Measurements from ENCODE around the gene HERC2. TPM values are rescaled to one million over a fixed set of nuclear protein-coding genes. Genes with fewer than 3 reads are reported as not detected.
"Not testable (repeated sequence)": the region's sequence is repeated elsewhere in the genome, so short reads cannot be mapped to it uniquely, and the experiment has no call there.

The HERC2 gene
- total RNA-seq, 1 experiment from 2014 or later: 69.7 TPM

- ATAC-seq: no peak
- no peak for DNase-seq (ENCODE audit: low read depth, low spot score)
- CTCF ChIA-PET: no interaction called here
Observed at GRCh38 chr15:28153492-28154119, 168.4 kb downstream of the HERC2 start.

GRCh38 chr15:28152538-28152923 lies 169.4 kb downstream of the HERC2 start:
- POLR2A ChIA-PET: not testable (repeated sequence)

More at GRCh38 chr15:28153492-28154119, 168.4 kb downstream of the HERC2 start:
- intact Hi-C loops (cut with micrococcal nuclease; ENCODE audit: unreplicated experiment) (no loop called here), in situ Hi-C loops (cut with HindIII; ENCODE audit: low pct_unique_long_range_greater_than_20kb, low sequenced_read_pairs) (no loop called here)
- TF ChIP-seq POLR2AphosphoS5 (IDR thresholded peaks at IDR 0.05; ENCODE audit: low read depth, low read length): no peak
- TF ChIP-seq, protein P1, sequence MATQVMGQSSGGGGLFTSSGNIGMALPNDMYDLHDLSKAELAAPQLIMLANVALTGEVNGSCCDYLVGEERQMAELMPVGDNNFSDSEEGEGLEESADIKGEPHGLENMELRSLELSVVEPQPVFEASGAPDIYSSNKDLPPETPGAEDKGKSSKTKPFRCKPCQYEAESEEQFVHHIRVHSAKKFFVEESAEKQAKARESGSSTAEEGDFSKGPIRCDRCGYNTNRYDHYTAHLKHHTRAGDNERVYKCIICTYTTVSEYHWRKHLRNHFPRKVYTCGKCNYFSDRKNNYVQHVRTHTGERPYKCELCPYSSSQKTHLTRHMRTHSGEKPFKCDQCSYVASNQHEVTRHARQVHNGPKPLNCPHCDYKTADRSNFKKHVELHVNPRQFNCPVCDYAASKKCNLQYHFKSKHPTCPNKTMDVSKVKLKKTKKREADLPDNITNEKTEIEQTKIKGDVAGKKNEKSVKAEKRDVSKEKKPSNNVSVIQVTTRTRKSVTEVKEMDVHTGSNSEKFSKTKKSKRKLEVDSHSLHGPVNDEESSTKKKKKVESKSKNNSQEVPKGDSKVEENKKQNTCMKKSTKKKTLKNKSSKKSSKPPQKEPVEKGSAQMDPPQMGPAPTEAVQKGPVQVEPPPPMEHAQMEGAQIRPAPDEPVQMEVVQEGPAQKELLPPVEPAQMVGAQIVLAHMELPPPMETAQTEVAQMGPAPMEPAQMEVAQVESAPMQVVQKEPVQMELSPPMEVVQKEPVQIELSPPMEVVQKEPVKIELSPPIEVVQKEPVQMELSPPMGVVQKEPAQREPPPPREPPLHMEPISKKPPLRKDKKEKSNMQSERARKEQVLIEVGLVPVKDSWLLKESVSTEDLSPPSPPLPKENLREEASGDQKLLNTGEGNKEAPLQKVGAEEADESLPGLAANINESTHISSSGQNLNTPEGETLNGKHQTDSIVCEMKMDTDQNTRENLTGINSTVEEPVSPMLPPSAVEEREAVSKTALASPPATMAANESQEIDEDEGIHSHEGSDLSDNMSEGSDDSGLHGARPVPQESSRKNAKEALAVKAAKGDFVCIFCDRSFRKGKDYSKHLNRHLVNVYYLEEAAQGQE (IDR thresholded peaks at IDR 0.05; ENCODE audit: insufficient read depth in 1 of 2, low read depth in 2 of 2, low read length in 1 of 2): no peak
- no peak for TF ChIP-seq SIN3A (IDR thresholded peaks at IDR 0.05; ENCODE audit: borderline replicate concordance, insufficient read depth, low read depth, low read length)
- TF ChIP-seq TCF7L2 (IDR thresholded peaks at IDR 0.05; ENCODE audit: low read depth, low read length): no peak
- TF ChIP-seq, protein P2, sequence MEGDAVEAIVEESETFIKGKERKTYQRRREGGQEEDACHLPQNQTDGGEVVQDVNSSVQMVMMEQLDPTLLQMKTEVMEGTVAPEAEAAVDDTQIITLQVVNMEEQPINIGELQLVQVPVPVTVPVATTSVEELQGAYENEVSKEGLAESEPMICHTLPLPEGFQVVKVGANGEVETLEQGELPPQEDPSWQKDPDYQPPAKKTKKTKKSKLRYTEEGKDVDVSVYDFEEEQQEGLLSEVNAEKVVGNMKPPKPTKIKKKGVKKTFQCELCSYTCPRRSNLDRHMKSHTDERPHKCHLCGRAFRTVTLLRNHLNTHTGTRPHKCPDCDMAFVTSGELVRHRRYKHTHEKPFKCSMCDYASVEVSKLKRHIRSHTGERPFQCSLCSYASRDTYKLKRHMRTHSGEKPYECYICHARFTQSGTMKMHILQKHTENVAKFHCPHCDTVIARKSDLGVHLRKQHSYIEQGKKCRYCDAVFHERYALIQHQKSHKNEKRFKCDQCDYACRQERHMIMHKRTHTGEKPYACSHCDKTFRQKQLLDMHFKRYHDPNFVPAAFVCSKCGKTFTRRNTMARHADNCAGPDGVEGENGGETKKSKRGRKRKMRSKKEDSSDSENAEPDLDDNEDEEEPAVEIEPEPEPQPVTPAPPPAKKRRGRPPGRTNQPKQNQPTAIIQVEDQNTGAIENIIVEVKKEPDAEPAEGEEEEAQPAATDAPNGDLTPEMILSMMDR (IDR thresholded peaks at IDR 0.05): no peak
- H3K4me1 ChIP-seq (ENCODE audit: control insufficient read depth, insufficient read depth, low read length): no peaks in the 10 kb centered on the region
- H3K27me3 ChIP-seq (ENCODE audit: control insufficient read depth, insufficient read depth, low read length): no peaks in the 10 kb centered on the region
- no peaks in the 10 kb centered on the region for H3K9me3 ChIP-seq (ENCODE audit: control insufficient read depth, insufficient read depth, low read depth, low read length)
- no peak overlapping the region for H3K27ac ChIP-seq (ENCODE audit: low read length)
- H3K4me3 ChIP-seq (ENCODE audit: low read depth in 2 of 2, low read length in 2 of 2): no peak overlapping the region
- POLR2A ChIA-PET: no interaction called here
- no TSS peak for BruUV-seq (replicated peaks)
- no peaks in the 10 kb centered on the region for H3K36me3 ChIP-seq (ENCODE audit: control insufficient read depth, insufficient read depth, low read length)

DNA sequence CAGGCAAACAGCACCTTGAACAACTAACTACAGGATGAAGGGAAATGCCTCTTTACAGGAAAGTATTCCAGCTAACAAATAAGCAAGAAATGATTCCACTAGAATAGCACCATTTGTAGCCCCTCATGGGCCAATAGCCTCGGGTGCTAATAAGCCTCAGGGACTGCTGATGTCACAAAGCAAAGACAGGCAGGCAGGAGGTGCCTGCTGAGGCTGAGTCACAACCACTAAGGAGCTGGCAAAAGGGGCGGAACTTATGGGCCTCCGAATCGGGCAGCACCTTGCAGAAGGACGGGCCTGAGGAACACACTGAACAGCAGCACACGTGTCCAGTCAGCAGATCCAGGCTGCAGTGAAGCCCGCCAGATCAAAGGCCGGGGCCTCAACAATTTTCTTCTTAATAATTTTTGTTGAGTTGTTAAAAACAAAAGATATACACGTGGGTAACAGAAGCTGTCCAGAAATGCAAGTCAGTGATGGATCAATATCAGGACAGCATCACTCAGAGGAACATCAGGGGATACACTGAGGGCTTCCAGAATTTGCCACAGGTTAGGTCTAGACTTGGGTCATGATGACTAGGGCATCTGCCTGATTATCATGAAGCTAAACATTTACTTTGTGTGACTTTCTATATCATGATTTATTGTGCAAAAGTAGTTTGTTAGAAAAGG lies 170.0 kb downstream of the HERC2 start:
- DNase-seq (ENCODE audit: low read depth, low spot score); BruUV-seq (replicated peaks); H3K36me3 ChIP-seq (ENCODE audit: control insufficient read depth, insufficient read depth, low read length); H3K4me3 ChIP-seq (ENCODE audit: low read depth in 2 of 2, low read length in 2 of 2); POLR2A ChIA-PET; intact Hi-C loops (cut with micrococcal nuclease; ENCODE audit: unreplicated experiment); in situ Hi-C loops (cut with HindIII; ENCODE audit: low pct_unique_long_range_greater_than_20kb, low sequenced_read_pairs); CTCF ChIA-PET; H3K27ac ChIP-seq (ENCODE audit: low read length); H3K4me1 ChIP-seq (ENCODE audit: control insufficient read depth, insufficient read depth, low read length); H3K9me3 ChIP-seq (ENCODE audit: control insufficient read depth, insufficient read depth, low read depth, low read length); H3K27me3 ChIP-seq (ENCODE audit: control insufficient read depth, insufficient read depth, low read length): not testable (repeated sequence)
- ATAC-seq: peak; percentile 85

More at GRCh38 chr15:28152538-28152923, 169.4 kb downstream of the HERC2 start:
- H3K9me3 ChIP-seq (ENCODE audit: control insufficient read depth, insufficient read depth, low read depth, low read length); H3K27ac ChIP-seq (ENCODE audit: low read length); CTCF ChIA-PET; H3K27me3 ChIP-seq (ENCODE audit: control insufficient read depth, insufficient read depth, low read length); H3K4me1 ChIP-seq (ENCODE audit: control insufficient read depth, insufficient read depth, low read length); ATAC-seq; H3K36me3 ChIP-seq (ENCODE audit: control insufficient read depth, insufficient read depth, low read length); BruUV-seq (replicated peaks); intact Hi-C loops (cut with micrococcal nuclease; ENCODE audit: unreplicated experiment); DNase-seq (ENCODE audit: low read depth, low spot score); H3K4me3 ChIP-seq (ENCODE audit: low read depth in 2 of 2, low read length in 2 of 2); in situ Hi-C loops (cut with HindIII; ENCODE audit: low pct_unique_long_range_greater_than_20kb, low sequenced_read_pairs): not testable (repeated sequence)
